GM19035 (cell line): ENCODE data around the gene RANGAP1.
"Not testable (repeated sequence)": the region's sequence is repeated elsewhere in the genome, so short reads cannot be mapped to it uniquely, and the experiment has no call there.

Experiments
- ATAC-seq: cut with Tn5 transposase; IDR thresholded peaks from one replicate; pipeline ENCODE4 v1.9.1; 2021; ENCODE audit not compliant: unreplicated experiment

RANGAP1 gene

GRCh38 chr22:41301085-41302020 lies 15.4 kb upstream of the RANGAP1 start, which contains the start of gene ZC3H7B:
Gene ZC3H7B, plus strand, starts transcription at chr22:41301525. Its CDS starts 19,136 bp downstream, at chr22:41320661.
- peak; percentile 89 for ATAC-seq

GRCh38 chr22:41300661-41301060 lies 14.7 kb upstream of the RANGAP1 start:
- no peak for ATAC-seq

GRCh38 chr22:41296826-41297667 lies 11.1 kb upstream of the RANGAP1 start:
- no peak for ATAC-seq

- ATAC-seq: not testable (repeated sequence)
Measured at GRCh38 chr22:41294816-41295215, 8.8 kb upstream of the RANGAP1 start.

GRCh38 chr22:41290262-41291221 lies 4.6 kb upstream of the RANGAP1 start:
- no peak for ATAC-seq

GRCh38 chr22:41289671-41290070 lies 3.7 kb upstream of the RANGAP1 start:
- no peak for ATAC-seq

GRCh38 chr22:41288245-41288946 lies 2.4 kb upstream of the RANGAP1 start:
- ATAC-seq: no peak

- ATAC-seq: peak; percentile 14
Measured at GRCh38 chr22:41286639-41287091, 678 bp upstream of the RANGAP1 start.

- ATAC-seq: peak; percentile 14
Measured at GRCh38 chr22:41285441-41285819, 557 bp downstream of the RANGAP1 start.

- ATAC-seq: no peak
Measured at GRCh38 chr22:41284465-41284864, 1.5 kb downstream of the RANGAP1 start.

GRCh38 chr22:41280854-41281253 lies 5.1 kb downstream of the RANGAP1 start:
- no peak for ATAC-seq

GRCh38 chr22:41280065-41280464 lies 5.9 kb downstream of the RANGAP1 start:
- ATAC-seq: no peak

GRCh38 chr22:41274856-41275255 lies 11.1 kb downstream of the RANGAP1 start:
- no peak for ATAC-seq

- ATAC-seq: no peak
Measured at GRCh38 chr22:41273128-41273527, 12.9 kb downstream of the RANGAP1 start.

- ATAC-seq: no peak
Measured at GRCh38 chr22:41271787-41272186, 14.2 kb downstream of the RANGAP1 start.

- no peak for ATAC-seq
Measured at GRCh38 chr22:41267958-41268357, 18.0 kb downstream of the RANGAP1 start.

GRCh38 chr22:41264408-41264941 lies 21.5 kb downstream of the RANGAP1 start:
- no peak for ATAC-seq

GRCh38 chr22:41263704-41264103 lies 22.3 kb downstream of the RANGAP1 start:
- ATAC-seq: no peak

- no peak for ATAC-seq
Measured at GRCh38 chr22:41262250-41262765, 23.7 kb downstream of the RANGAP1 start.
